ENCODE measurements around the gene AMMECR1. TPM values are rescaled to one million over a fixed set of nuclear protein-coding genes. Genes with fewer than 3 reads are reported as not detected.

AMMECR1 gene
- total RNA-seq, 4 donors from 2014 or later = 1.7 to 2.5 (median 1.9) TPM

DNA sequence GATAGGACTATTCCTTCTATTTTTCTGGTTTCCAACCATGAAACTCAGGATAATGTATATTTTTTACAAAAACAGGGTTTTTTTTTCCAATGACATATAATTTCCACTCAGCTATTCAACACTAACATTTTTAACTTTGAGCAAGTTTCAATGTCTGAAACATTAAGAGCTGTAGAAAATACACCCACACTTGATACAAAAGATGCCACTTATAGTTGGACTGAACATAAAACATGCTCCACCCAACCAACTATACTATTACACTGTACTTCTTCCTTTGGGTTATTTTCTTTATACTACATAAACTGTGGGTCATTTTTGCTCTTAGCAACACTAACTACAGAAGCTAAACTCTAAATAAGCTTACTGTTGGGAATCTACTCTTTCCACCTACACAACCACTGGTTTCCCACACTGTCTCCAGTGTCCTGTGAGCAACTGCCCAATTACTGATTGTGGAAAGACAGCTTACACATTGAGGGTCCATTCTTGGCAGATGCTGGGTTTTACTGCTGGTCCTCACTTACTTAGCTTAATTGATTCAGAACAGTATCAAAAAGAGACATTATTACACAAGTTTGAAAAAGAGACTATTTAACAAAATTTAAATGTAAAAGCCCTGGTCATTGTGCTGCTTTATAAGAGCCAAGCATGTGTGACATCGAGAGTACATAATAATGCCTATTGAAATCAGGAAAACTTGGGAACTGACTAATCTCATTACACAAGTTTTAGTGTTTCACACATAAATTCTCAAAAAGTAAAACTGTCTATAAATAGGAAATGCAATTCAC is 6.3 kb downstream of the AMMECR1 start:
- Histone ChIP-seq H3K4me1 (peaks cover 0 to 10% (median 5%) of the 10 kb centered on the region in 4 donors), H3K9me3 (no peaks in the 10 kb centered on the region), H3K27ac (replicated peaks in 1 of 4) (no peak overlapping the region), H3K36me3 (no peaks in the 10 kb centered on the region), H3K27me3 (no peaks in the 10 kb centered on the region), H3K4me3 (no peak overlapping the region)
- TF ChIP-seq POLR2AphosphoS5 (IDR thresholded peaks at IDR 0.05) (no peak), EP300 (IDR thresholded peaks at IDR 0.05) (no peak), POLR2A (IDR thresholded peaks at IDR 0.05; ENCODE audit: low read depth) (no peak)
- TF ChIP-seq, protein P1, sequence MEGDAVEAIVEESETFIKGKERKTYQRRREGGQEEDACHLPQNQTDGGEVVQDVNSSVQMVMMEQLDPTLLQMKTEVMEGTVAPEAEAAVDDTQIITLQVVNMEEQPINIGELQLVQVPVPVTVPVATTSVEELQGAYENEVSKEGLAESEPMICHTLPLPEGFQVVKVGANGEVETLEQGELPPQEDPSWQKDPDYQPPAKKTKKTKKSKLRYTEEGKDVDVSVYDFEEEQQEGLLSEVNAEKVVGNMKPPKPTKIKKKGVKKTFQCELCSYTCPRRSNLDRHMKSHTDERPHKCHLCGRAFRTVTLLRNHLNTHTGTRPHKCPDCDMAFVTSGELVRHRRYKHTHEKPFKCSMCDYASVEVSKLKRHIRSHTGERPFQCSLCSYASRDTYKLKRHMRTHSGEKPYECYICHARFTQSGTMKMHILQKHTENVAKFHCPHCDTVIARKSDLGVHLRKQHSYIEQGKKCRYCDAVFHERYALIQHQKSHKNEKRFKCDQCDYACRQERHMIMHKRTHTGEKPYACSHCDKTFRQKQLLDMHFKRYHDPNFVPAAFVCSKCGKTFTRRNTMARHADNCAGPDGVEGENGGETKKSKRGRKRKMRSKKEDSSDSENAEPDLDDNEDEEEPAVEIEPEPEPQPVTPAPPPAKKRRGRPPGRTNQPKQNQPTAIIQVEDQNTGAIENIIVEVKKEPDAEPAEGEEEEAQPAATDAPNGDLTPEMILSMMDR (IDR thresholded peaks at IDR 0.05) = no peak
- WGBS = 83% methylated on average over 1 of the region's 1 CpG
- intact Hi-C loops (cut with DNase I) = no loop called here
- DNase-seq (ENCODE audit: extremely low spot score) = no peak

DNA sequence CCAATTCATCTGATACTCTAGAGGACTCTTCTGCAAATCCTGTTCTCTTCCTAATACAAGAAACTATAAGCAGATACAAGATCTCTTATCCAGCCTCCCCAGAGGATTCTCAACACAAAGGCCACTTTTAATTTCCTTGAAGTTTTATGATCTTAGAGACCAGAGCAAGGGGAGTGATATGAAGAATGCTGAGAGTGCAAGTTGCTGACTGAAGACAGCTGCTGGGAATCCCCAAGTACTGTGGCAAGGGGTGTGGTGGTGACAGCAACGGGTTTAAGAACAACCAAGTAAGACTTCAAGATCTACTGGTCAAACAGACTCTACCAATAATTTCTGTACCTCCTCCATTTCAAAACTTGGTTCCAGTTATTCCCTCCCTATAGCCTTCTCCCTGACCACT is 7.0 kb downstream of the AMMECR1 start:
- H3K4me1 ChIP-seq = peaks cover 0 to 3% (median under 1%) of the 10 kb centered on the region in 4 donors
- no peaks in the 10 kb centered on the region for H3K36me3 ChIP-seq
- intact Hi-C loops (cut with DNase I) = no loop called here
- DNase-seq (ENCODE audit: extremely low spot score) = no peak
- H3K27ac ChIP-seq (replicated peaks in 1 of 4) = no peak overlapping the region
- H3K4me3 ChIP-seq = no peak overlapping the region
- no peaks in the 10 kb centered on the region for H3K27me3 ChIP-seq
- H3K9me3 ChIP-seq = no peaks in the 10 kb centered on the region
- TF ChIP-seq POLR2AphosphoS5 (IDR thresholded peaks at IDR 0.05) = no peak
- TF ChIP-seq, protein P1 (IDR thresholded peaks at IDR 0.05) = no peak
- TF ChIP-seq EP300 (IDR thresholded peaks at IDR 0.05) = no peak
- no peak for TF ChIP-seq POLR2A (IDR thresholded peaks at IDR 0.05; ENCODE audit: low read depth)
- 36% methylated on average over 1 of the region's 1 CpG for WGBS

DNA sequence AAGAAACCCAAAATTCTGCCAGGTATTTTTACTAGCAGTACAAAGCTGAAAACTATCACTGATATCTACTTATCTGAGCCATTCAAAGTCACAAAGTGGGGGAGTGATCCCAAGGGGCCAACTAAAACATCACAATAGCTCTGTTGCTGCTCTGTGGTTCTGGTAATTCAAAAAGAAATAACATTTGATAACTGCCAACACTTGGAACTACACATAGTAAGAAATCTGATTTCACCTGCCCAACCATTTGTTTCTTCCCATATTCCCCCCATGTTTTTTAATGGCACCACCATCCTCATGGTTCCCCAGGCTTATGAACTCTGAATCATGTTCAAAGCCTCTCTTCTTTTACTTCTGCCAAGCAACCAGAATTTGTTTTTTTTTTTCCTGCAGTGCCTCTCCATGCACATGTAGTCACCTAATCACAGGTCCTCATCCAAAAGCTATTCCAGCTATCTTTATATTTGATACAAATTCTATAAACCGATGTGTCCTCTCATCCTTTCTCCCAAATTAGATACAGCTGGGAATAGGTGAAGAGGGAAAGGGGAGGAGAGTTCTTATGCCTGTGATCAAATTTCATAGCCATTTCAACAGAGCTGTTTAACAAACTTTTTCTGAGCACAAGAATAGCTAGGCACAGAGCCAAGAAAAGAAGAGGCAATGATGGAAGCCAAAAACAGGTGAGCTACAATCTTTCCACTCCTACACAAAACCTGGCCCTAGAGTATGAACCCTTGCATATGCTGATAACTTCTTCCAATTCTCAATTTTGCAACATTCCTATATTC is 7.7 kb downstream of the AMMECR1 start:
- intact Hi-C loops (cut with DNase I) = no loop called here
- TF ChIP-seq EP300 (IDR thresholded peaks at IDR 0.05) = no peak
- TF ChIP-seq POLR2AphosphoS5 (IDR thresholded peaks at IDR 0.05) = no peak
- TF ChIP-seq POLR2A (IDR thresholded peaks at IDR 0.05; ENCODE audit: low read depth) = no peak
- TF ChIP-seq, protein P1 (IDR thresholded peaks at IDR 0.05) = no peak
- 38% methylated on average over 1 of the region's 1 CpG for WGBS

DNA sequence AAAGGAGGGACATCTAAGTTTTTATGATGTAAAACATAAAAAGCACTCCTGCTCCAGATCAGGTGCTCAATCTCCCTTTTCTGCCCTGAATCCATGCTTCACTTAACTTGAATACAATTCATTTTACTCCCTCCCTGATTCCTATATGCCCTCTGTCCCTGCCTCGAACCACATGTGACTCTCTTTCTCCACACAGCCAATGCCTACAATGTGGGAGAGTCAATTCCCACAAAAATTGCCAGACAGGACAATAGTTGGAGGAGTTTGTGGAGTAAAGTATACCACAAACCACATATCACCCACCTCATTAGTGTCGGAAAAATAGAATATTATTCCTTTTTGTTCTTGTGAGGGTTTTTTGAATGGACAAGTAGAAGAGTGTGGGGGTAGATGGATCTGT is 9.7 kb downstream of the AMMECR1 start:
- TF ChIP-seq EP300 (IDR thresholded peaks at IDR 0.05) (no peak), POLR2AphosphoS5 (IDR thresholded peaks at IDR 0.05) (no peak), POLR2A (IDR thresholded peaks at IDR 0.05; ENCODE audit: low read depth) (no peak)
- TF ChIP-seq, protein P1 (IDR thresholded peaks at IDR 0.05) = no peak
- no peaks in the 10 kb centered on the region for H3K36me3 ChIP-seq
- no peaks in the 10 kb centered on the region for H3K4me1 ChIP-seq
- WGBS = 81% methylated on average over 2 of the region's 2 CpGs
- intact Hi-C loops (cut with DNase I) = no loop called here
- no peaks in the 10 kb centered on the region for H3K27me3 ChIP-seq
- no peak overlapping the region for H3K4me3 ChIP-seq
- no peak for DNase-seq (ENCODE audit: extremely low spot score)
- H3K9me3 ChIP-seq = no peaks in the 10 kb centered on the region
- H3K27ac ChIP-seq (replicated peaks in 1 of 4) = no peak overlapping the region

More for the DNA sequence above, 7.7 kb downstream of the AMMECR1 start:
- H3K27me3 ChIP-seq = no peaks in the 10 kb centered on the region
- H3K9me3 ChIP-seq = no peaks in the 10 kb centered on the region
- no peak overlapping the region for H3K4me3 ChIP-seq
- no peak overlapping the region for H3K27ac ChIP-seq (replicated peaks in 1 of 4)
- no peaks in the 10 kb centered on the region for H3K36me3 ChIP-seq
- H3K4me1 ChIP-seq = no peaks in the 10 kb centered on the region
- no peak for DNase-seq (ENCODE audit: extremely low spot score)
